Activated effector memory CD4-positive, alpha-beta T cell treated with Interleukin-2 at 50 U/mL for 16 hours (primary cell): ENCODE measurements around the gene NEK1.
"Not testable (repeated sequence)": the region's sequence is repeated elsewhere in the genome, so short reads cannot be mapped to it uniquely, and the experiment has no call there.

Experiments
- DNase-seq: peaks from one replicate; pipeline ENCODE4 v3.0.0-alpha.2; 2020

Gene NEK1

GRCh38 chr4:169594560-169595195 lies 17.7 kb downstream of the NEK1 start:
- no peak for DNase-seq

GRCh38 chr4:169593050-169593560 lies 19.3 kb downstream of the NEK1 start:
- DNase-seq = no peak

DNA sequence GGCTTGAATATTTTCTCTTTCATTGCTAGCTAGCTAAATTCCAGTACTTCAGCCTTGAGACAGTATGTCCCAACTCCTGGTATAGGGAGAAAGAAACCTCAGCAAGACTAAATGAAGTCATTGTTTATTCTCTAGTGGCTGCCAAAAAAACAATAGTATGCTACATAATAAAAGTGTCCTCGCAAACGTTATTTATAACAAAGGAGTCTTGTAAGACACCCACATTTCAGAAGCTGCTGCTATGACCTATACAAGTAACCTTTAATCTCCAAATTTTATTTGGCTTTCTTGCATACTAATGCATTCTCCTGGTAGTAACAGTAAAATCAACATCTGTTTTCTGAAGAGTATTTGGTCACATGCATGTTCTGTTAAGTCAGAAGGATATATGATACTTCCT lies 28.8 kb downstream of the NEK1 start:
- DNase-seq = no peak

DNA sequence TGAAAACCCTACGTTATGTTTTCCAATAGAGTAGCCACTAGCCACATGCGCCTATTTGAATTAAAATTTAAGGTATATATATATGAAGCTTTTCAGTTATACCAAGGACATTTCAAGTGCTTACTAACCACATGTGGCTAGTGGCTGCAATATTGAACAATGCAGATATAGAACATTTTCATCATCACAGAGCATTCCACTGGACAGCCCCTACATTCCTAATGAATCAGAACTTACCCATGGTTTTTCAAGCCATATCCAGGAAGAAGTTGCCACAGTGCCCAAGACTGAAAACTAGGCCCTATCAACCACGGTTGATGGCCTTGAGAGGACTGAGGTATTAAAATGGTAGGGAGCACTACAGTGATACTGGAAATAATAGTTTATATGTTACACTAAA lies 29.7 kb downstream of the NEK1 start:
- DNase-seq = no peak

- DNase-seq = no peak
Measured at GRCh38 chr4:169582203-169582602, 30.2 kb downstream of the NEK1 start.

GRCh38 chr4:169573889-169574288 lies 38.5 kb downstream of the NEK1 start:
- DNase-seq = no peak

GRCh38 chr4:169571435-169571834 lies 40.9 kb downstream of the NEK1 start:
- no peak for DNase-seq

DNA sequence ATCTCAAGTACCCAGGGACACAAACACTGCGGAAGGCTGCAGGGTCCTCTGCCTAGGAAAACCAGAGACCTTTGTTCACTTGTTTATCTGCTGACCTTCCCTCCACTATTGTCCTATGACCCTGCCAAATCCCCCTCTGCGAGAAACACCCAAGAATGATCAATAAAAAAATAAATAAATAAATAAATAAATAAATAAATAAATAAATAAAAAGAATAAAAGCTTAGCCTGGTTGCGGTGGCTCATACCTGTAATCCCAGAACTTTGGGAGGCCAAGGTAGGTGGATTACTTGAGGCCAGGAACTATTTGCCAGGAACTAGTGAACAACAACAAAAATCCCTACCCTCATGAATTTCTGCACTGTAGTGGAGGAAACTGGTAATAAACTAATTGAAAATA lies 41.4 kb downstream of the NEK1 start:
- DNase-seq = not testable (repeated sequence)

- not testable (repeated sequence) for DNase-seq
Measured at GRCh38 chr4:169570266-169570665, 42.1 kb downstream of the NEK1 start.

- DNase-seq = not testable (repeated sequence)
Measured at GRCh38 chr4:169569188-169569587, 43.2 kb downstream of the NEK1 start.

DNA sequence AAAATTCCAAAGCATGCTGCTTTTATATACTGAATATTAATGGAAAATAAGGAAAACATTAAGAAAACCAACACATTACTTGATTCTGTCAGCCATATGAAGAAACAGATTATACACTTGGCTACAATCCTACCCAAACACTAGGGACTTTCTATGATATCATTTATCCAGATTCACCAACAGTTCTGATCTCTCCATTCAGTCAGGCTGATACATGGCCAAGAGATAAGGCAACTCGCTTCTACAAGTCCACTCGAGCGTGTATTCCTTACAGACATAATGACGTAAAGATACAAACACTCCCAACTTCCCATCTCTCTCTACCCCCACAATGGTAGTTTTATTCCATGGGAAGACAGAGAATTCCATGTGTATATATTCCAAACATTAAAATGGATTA lies 44.5 kb downstream of the NEK1 start:
- DNase-seq = no peak

DNA sequence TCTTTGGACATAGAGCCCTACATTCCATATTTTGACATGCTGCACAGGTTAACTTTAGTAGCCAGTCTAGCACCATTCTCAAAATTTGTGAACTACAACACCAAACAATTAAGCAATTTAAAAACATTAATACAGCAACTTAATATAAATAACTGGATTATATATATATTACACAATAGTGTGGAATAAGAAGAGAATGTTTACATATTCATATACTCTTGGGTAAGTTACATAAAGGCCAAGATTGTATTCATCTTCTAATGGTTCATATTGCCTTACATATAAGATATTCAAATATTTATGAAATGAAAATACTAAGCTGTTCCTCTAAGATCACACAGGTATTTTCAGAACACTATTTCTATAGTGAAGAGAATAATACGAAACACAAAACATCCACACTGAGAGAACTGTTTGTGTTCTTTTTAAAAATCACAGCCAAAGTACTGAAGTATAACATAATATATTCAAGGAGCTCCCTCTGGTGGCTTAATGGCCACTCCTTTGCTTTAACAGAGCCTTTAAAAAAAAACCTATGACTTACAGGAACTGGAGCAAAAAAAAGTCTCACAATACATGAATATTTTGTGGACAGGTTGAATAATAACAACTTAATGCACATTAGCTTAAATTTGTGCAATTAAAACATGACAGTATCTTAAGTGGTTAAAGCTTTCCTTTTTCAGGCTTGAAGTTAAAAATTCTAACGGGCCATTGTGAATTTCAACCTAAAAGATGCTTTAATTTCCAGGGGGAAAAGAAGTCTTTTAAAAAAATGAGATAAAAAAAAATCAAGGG lies 46.2 kb downstream of the NEK1 start:
- DNase-seq = no peak

GRCh38 chr4:169565606-169566005 lies 46.8 kb downstream of the NEK1 start:
- DNase-seq = no peak

DNA sequence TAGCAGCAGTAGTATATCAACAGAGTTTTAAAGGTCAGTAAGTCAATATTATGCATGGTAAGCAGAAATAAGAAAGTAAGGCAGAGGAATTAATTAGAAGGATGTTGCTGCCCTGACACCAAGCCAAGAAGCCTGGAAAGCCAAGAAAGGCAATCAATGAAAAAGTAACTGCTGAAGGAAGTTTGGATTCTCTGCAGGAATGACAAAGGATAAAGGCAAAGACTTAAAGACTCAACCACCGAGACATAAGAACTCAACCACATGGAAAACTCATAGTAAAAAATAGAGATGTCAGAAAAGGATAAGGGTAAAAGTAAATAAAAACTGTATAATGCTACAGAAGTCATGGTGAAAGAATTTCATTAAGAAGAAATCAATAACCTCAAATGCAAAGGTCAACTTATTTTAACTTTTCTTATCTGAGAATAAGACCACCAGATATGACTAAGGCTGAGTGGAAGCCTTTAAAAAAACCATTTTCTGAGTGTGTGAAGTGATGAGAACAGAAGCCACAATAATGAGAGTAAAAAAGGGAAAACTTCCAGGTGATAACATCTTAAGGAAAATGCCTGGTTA lies 55.2 kb downstream of the NEK1 start:
- no peak for DNase-seq

- not testable (repeated sequence) for DNase-seq
Measured at GRCh38 chr4:169546548-169546947, 65.8 kb downstream of the NEK1 start.

DNA sequence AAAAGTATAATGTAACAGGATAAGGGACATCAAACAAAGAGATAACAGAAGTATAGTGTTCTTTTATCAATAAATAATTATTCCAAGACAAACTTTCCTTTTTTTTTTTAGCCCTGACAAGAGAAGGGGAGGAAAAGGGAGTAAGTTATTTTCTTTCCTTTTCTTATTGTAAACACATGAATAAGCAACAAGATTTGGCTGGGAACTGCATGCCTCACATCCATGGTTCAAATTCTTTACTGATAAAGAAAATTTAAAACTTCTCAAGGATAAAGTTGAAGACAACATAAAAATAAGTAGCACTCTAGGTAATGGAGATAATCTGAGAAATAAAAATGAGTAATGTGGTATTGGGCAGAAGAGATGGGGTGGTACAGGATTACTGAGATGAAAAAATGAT lies 71.6 kb downstream of the NEK1 start:
- DNase-seq = no peak

GRCh38 chr4:169530048-169530447 lies 82.3 kb downstream of the NEK1 start:
- no peak for DNase-seq

GRCh38 chr4:169523796-169524195 lies 88.6 kb downstream of the NEK1 start:
- no peak for DNase-seq

- no peak for DNase-seq
Measured at GRCh38 chr4:169510617-169511016, 101.8 kb downstream of the NEK1 start.

GRCh38 chr4:169506903-169507302 lies 105.5 kb downstream of the NEK1 start:
- no peak for DNase-seq

DNA sequence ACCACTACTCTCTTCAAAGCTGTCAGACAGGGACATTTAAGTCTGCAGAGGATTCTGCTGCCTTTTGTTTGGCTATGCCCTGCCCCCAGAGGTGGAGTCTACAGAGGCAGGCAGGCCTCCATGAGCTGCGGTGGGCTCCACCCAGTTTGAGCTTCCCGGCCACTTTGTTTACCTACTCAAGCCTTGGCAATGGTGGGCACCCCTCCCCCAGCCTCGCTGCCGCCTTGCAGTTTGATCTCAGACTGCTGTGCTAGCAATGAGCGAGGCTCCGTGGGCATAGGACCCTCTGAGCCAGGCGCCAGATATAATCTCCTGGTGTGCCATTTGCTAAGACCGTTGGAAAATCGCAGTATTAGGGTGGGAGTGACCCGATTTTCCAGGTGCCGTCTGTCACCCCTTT lies 112.5 kb downstream of the NEK1 start:
- DNase-seq = not testable (repeated sequence)

DNA sequence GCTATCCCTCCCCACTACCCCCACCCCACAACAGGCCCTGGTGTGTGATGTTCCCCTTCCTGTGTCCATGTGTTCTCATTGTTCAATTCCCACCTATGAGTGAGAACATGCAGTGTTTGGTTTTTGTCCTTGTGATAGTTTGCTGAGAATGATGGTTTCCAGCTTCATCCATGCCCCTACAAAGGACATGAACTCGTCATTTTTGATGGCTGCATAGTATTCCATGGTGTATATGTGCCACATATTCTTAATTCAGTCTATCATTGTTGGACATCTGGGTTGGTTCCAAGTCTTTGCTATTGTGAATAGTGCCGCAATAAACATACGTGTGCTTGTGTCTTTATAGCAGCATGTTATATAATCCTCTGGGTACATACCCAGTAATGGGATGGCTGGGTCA lies 118.1 kb downstream of the NEK1 start:
- DNase-seq = not testable (repeated sequence)

- DNase-seq = no peak
Measured at GRCh38 chr4:169493164-169493524, 119.2 kb downstream of the NEK1 start.
